HepG2 (cell line): ENCODE results near the gene EPB41L1. TPM values are rescaled to one million over a fixed set of nuclear protein-coding genes. Genes with fewer than 3 reads are reported as not detected.
A peak's percentile ranks its signal among the peaks of the same experiment; 100 is the strongest.

Experiments used
- ATF5 ChIP-seq: sonication (generic); formaldehyde crosslinking; IDR thresholded peaks from 2 replicates; pipeline ENCODE4 v1.4.0; 2020; ENCODE audit warnings: mild to moderate bottlenecking, low read depth, missing genetic modification reagents
- BORCS8-MEF2B ChIP-seq: sonication (generic); formaldehyde crosslinking; IDR thresholded peaks from 2 replicates; pipeline ENCODE4 v1.8.0; 2022; ENCODE audit warnings: mild to moderate bottlenecking, missing genetic modification reagents
- CENPBD1 ChIP-seq: sonication (generic); formaldehyde crosslinking; IDR thresholded peaks from 2 replicates; pipeline ENCODE4 v1.8.0; 2022; ENCODE audit warnings: missing genetic modification reagents, low read depth, mild to moderate bottlenecking, borderline replicate concordance
- FOXC1 ChIP-seq: sonication (generic); formaldehyde crosslinking; IDR thresholded peaks from 2 replicates; pipeline ENCODE4 v1.8.0; 2022; ENCODE audit warnings: mild to moderate bottlenecking, missing genetic modification reagents, borderline replicate concordance
- ISL2 ChIP-seq: sonication (generic); formaldehyde crosslinking; IDR thresholded peaks from 2 replicates; pipeline ENCODE4 v1.5.0; 2020; ENCODE audit warnings: missing genetic modification reagents
- NR1H2 ChIP-seq: sonication (generic); formaldehyde crosslinking; IDR thresholded peaks from 2 replicates; pipeline ENCODE4 v1.8.1; 2022; ENCODE audit warnings: low read depth, missing genetic modification reagents, borderline replicate concordance
- PAF1 ChIP-seq: IDR thresholded peaks from 2 replicates; pipeline ENCODE4 v1.6.1; 2016; ENCODE audit warnings: missing genetic modification reagents, missing compliant biosample characterization
- PRDM15 ChIP-seq: sonication (generic); formaldehyde crosslinking; IDR thresholded peaks from 2 replicates; pipeline ENCODE4 v1.4.0; 2020; ENCODE audit warnings: missing genetic modification reagents
- ZBED4 ChIP-seq: sonication (generic); formaldehyde crosslinking; IDR thresholded peaks from 2 replicates; pipeline ENCODE4 v1.4.0; 2020; ENCODE audit warnings: missing genetic modification reagents, borderline replicate concordance
- ZBTB10 ChIP-seq: sonication (generic); formaldehyde crosslinking; IDR thresholded peaks from 2 replicates; pipeline ENCODE4 v1.4.0; 2020; ENCODE audit warnings: missing genetic modification reagents, borderline replicate concordance
- ZNF20 ChIP-seq: sonication (generic); formaldehyde crosslinking; IDR thresholded peaks from 2 replicates; pipeline ENCODE4 v1.4.0; 2020; ENCODE audit warnings: mild to moderate bottlenecking, moderate library complexity, missing genetic modification reagents
- ZNF329 ChIP-seq: sonication (generic); formaldehyde crosslinking; IDR thresholded peaks from 2 replicates; pipeline ENCODE4 v1.9.0; 2021; ENCODE audit warnings: low read depth, mild to moderate bottlenecking, missing genetic modification reagents
- ZNF563 ChIP-seq: sonication (generic); formaldehyde crosslinking; IDR thresholded peaks from 2 replicates; pipeline ENCODE4 v1.8.0; 2022; ENCODE audit warnings: mild to moderate bottlenecking, moderate library complexity, missing genetic modification reagents
- ZNF616 ChIP-seq: sonication (generic); formaldehyde crosslinking; IDR thresholded peaks from 2 replicates; pipeline ENCODE4 v1.5.0; 2020; ENCODE audit warnings: low read depth, mild to moderate bottlenecking, missing genetic modification reagents
- ZNF775 ChIP-seq: sonication (generic); formaldehyde crosslinking; IDR thresholded peaks from 2 replicates; pipeline ENCODE4 v1.4.0; 2020; ENCODE audit warnings: missing genetic modification reagents, mild to moderate bottlenecking, moderate library complexity, borderline replicate concordance
- ZNF83 ChIP-seq: sonication (generic); formaldehyde crosslinking; IDR thresholded peaks from 2 replicates; pipeline ENCODE4 v1.4.0; 2020; ENCODE audit warnings: missing genetic modification reagents, mild to moderate bottlenecking, borderline replicate concordance
- polyA plus RNA-seq, 8 experiments: library from polyadenylated mRNA; depleted of rRNA in 3 of 8; stranded (reverse) in 7 of 8; unstranded in 1 of 8; fragments of >200 nt; fragmentation: Illumina TruSeq in 4 of 8; extraction: Trizol in 4 of 8; gene quantifications; 2 replicates each; pipeline versions ENCODE4 v1.2.1 to v1.2.3, GENCODE V29; 2011 to 2016; ENCODE audit warnings: low read depth in 4 of 8, missing spikeins in 1 of 8, mixed read lengths in 1 of 8; ENCODE audit not compliant: insufficient read depth in 1 of 8
- total RNA-seq, 5 experiments: library from RNA; depleted of rRNA; stranded (reverse); fragments of >200 nt; fragmentation: Illumina TruSeq; extraction: Trizol; gene quantifications; 2 replicates each; pipeline ENCODE4 v1.2.3, GENCODE V29; 2016; ENCODE audit warnings: low read depth in 1 of 5

Gene EPB41L1
- total and polyA plus RNA-seq, 2 of the 13 experiments (the other 11 are each of a cell fraction or from before 2014, with no cell fraction given), result 16.7 to 39.0 TPM

- TF ChIP-seq NR1H2 (CRISPR knock-in tag), result peak; percentile 13; the same call in 1 of the 2 replicates
- peak; percentile 42; the same call in 1 of the 2 replicates for TF ChIP-seq BORCS8-MEF2B (CRISPR knock-in tag)
- TF ChIP-seq ZBED4 (CRISPR knock-in tag), result peak; percentile 0; the same call in 1 of the 2 replicates
- TF ChIP-seq FOXC1 (CRISPR knock-in tag), result no peak; the same call in 1 of the 2 replicates
- no peak for TF ChIP-seq ZNF83
- no peak for TF ChIP-seq ZNF329 (CRISPR knock-in tag)
- no peak for TF ChIP-seq PAF1 (CRISPR knock-in tag)
- no peak for TF ChIP-seq ATF5 (CRISPR knock-in tag)
- TF ChIP-seq ISL2 (CRISPR knock-in tag), result peak; percentile 77
- TF ChIP-seq CENPBD1 (CRISPR knock-in tag), result 0 out of 2 replicates have a peak, but pooled peaks have one; percentile 54
- no peak for TF ChIP-seq ZNF20
- TF ChIP-seq ZNF616 (CRISPR knock-in tag), result no peak
- no peak for TF ChIP-seq ZNF775 (CRISPR knock-in tag)
- TF ChIP-seq PRDM15 (CRISPR knock-in tag), result peak; percentile 13; the same call in 1 of the 2 replicates
- TF ChIP-seq ZBTB10 (CRISPR knock-in tag), result 0 out of 2 replicates have a peak, but pooled peaks have one; percentile 30
- no peak for TF ChIP-seq ZNF563
Observed at GRCh38 chr20:36150847-36151539, 3.5 kb upstream of the EPB41L1 start (continued).
